Spleen (tissue), 7 donors: ENCODE measurements around the gene MTPN.

ENCODE experiments used
- CTCF ChIP-seq, 11 experiments: fragments of 200-600 bp in 7 of 11; fragments of 450-650 bp in 4 of 11; sonication (generic) in 4 of 11; IDR thresholded peaks in 8 of 11; conservative IDR thresholded peaks in 3 of 11; 1 replicate in 7 of 11; 2 replicates in 4 of 11; pipeline versions ENCODE4 v1.4.0 to v1.8.0; 2016 to 2021; ENCODE audit warnings: antibody characterized with exemption in 11 of 11, inconsistent platforms in 4 of 11, mild to moderate bottlenecking in 1 of 11
- POLR2A ChIP-seq, 3 donors: fragments of 450-650 bp; IDR thresholded peaks; one replicate each; pipeline ENCODE4 v1.5.1; 2017; ENCODE audit warnings: antibody characterized with exemption in 3 of 3, mild to moderate bottlenecking in 1 of 3
- POLR2AphosphoS5 ChIP-seq, 3 donors: sonication (generic); formaldehyde crosslinking; IDR thresholded peaks; one replicate each; pipeline ENCODE4 v1.5.1; 2017; ENCODE audit warnings: antibody characterized with exemption in 3 of 3
- donor health status: DM: no; HTN: no; CAD: no; lungs with moderate emphysema.
- donor health status: DM: no; HTN: no; CAD: no.
- donor health status: DM: no; HTN: no; CAD: no.

DNA sequence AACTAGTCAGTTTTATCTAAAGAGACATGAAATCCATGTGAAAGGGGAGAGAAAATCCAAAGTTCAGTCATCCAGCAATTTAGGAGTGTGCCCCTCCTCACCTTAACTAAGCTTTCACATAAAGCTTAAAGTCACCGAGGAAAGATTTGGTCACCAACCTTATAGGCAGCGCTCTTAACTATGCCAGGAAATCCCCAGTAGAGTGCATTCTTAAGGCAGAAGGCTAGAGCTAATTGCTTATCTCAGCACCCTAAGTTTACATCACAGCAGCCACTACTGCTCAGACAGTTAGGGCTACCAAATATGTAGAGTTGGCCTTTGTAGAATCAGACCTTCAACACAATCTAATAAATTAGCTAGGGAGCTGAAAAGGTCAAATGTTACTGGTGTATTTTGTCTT is 47.9 kb downstream of the MTPN start:
- TF ChIP-seq CTCF (IDR thresholded peaks at IDR 0.05 in 8 of 11, conservative IDR thresholded peaks at IDR 0.05 in 3 of 11) = no peak
- no peak for TF ChIP-seq POLR2A (IDR thresholded peaks at IDR 0.05)
- TF ChIP-seq POLR2AphosphoS5 (IDR thresholded peaks at IDR 0.05) = no peak
